ENCODE results near the gene MRPL21. TPM values are rescaled to one million over a fixed set of nuclear protein-coding genes. Genes with fewer than 3 reads are reported as not detected.
"Not testable (repeated sequence)": the region's sequence is repeated elsewhere in the genome, so short reads cannot be mapped to it uniquely, and the experiment has no call there.

Gene MRPL21
- total and polyA plus RNA-seq, 2 experiments from 2014 or later = 22.6 to 122 TPM

DNA sequence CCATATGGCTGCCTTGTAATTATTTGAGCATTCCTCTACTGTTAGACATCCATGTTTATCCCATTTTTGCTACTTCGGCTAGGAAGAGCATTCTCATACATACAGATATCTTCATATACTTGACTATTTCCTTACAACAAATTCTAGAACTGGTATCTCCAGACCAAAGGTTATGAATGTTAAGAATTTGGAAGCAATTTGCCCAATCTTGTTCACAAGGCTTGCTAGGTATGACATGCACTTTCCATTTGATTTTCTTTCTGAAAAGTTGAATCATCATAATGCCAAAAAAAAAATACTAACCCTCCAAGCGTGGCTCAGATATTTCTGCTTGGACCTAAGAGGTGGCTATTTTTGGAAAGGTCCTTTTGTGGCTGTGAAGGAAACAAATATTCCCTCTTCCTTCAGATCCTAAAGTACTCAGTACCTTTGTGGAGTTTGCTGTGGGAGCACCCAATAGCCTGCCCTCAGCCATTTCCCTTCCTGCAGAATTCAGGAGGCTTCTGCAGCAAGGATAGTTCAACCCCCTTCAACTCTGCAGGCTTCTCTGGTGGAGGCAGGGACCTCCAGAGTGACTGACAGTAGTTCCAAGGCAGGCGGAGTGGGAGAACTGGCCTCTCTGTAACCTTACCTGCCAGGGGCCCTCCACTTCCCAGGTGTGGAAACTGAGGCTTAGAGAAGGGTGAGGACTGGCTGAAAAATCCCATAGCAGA lies 39.9 kb downstream of the MRPL21 start:
- Histone ChIP-seq H2AFZ (no peak overlapping the region), H4K20me1 (ENCODE audit: insufficient read depth) (no peaks in the 10 kb centered on the region), H3K9me3 (ENCODE audit: low read depth) (no peaks in the 10 kb centered on the region), H3K27ac (no peak overlapping the region), H3K4me3 (no peak overlapping the region), H3K9ac (no peak overlapping the region), H3K36me3 (ENCODE audit: low read depth) (no peaks in the 10 kb centered on the region), H3K27me3 (replicated peaks; ENCODE audit: insufficient read depth) (no peaks in the 10 kb centered on the region), H3K4me2 (ENCODE audit: unreplicated experiment) (no peak overlapping the region), H3K79me2 (ENCODE audit: insufficient read depth) (no peaks in the 10 kb centered on the region), H3K9me2 (ENCODE audit: insufficient read depth) (no peaks in the 10 kb centered on the region), H3F3A (ENCODE audit: insufficient read depth) (0 out of 2 replicates have a peak, but pooled peaks cover 4% of the 10 kb centered on the region), H3K4me1 (ENCODE audit: insufficient read depth) (no peaks in the 10 kb centered on the region)
- 77 to 79% methylated on average over 3 of the region's 3 CpGs for WGBS, 2 experiments (ENCODE audit: low coverage in 1 of 2, low lambda C conversion rate in 2 of 2, missing lambda C conversion rate in 2 of 2)
- in situ Hi-C loops (cut with MboI) = no loop called here
- TF ChIP-seq EZH2 (IDR thresholded peaks at IDR 0.05; ENCODE audit: insufficient read depth, poor library complexity, severe bottlenecking) (no peak), EZH2phosphoT487 (IDR thresholded peaks at IDR 0.05; ENCODE audit: insufficient read depth, low read depth) (no peak)
- DNase-seq = no peak

- Histone ChIP-seq H4K20me1 (ENCODE audit: insufficient read depth) (no peaks in the 10 kb centered on the region), H3K27ac (no peak overlapping the region), H3F3A (ENCODE audit: insufficient read depth) (peaks cover 6% of the 10 kb centered on the region; the same call in 1 of the 2 replicates), H3K4me2 (ENCODE audit: unreplicated experiment) (no peak overlapping the region), H2AFZ (no peak overlapping the region), H3K9ac (no peak overlapping the region), H3K36me3 (ENCODE audit: low read depth) (no peaks in the 10 kb centered on the region), H3K9me2 (ENCODE audit: insufficient read depth) (no peaks in the 10 kb centered on the region), H3K4me3 (no peak overlapping the region), H3K4me1 (ENCODE audit: insufficient read depth) (no peaks in the 10 kb centered on the region), H3K9me3 (ENCODE audit: low read depth) (no peaks in the 10 kb centered on the region), H3K79me2 (ENCODE audit: insufficient read depth) (no peaks in the 10 kb centered on the region), H3K27me3 (replicated peaks; ENCODE audit: insufficient read depth) (no peaks in the 10 kb centered on the region)
- DNase-seq = no peak
- WGBS, 2 experiments (ENCODE audit: low coverage in 1 of 2, low lambda C conversion rate in 2 of 2, missing lambda C conversion rate in 2 of 2) = 75 to 89% methylated on average over 6 of the region's 6 CpGs
- TF ChIP-seq EZH2phosphoT487 (IDR thresholded peaks at IDR 0.05; ENCODE audit: insufficient read depth, low read depth) (no peak), EZH2 (IDR thresholded peaks at IDR 0.05; ENCODE audit: insufficient read depth, poor library complexity, severe bottlenecking) (no peak)
- in situ Hi-C loops (cut with MboI) = no loop called here
Measured at GRCh38 chr11:68862421-68862820, 41.2 kb downstream of the MRPL21 start.

DNA sequence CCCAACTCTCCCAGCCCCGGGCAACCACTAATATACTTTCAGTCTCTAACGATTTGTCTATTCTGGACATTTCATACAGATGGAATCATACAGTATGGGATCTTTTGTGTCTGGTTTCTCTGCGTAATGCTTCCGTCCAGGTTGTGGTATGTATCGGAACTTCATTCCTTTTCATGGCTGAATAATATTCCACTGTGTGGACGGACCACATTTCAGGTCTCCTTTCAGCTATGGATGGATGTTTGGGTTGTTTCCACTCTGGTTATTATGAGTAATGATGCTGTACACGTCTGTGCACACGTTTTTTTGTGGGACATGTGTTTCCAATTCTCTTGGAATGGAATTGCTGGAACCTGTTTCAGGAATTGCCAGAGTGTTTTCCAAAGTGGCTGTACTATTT lies 44.5 kb downstream of the MRPL21 start:
- no peak overlapping the region for H3K4me2 ChIP-seq (ENCODE audit: unreplicated experiment)
- H3K27me3 ChIP-seq (replicated peaks; ENCODE audit: insufficient read depth) = peaks cover 7% of the 10 kb centered on the region; the same call in 1 of the 2 replicates
- no peak overlapping the region for H2AFZ ChIP-seq
- H3K36me3 ChIP-seq (ENCODE audit: low read depth) = no peaks in the 10 kb centered on the region
- TF ChIP-seq EZH2 (IDR thresholded peaks at IDR 0.05; ENCODE audit: insufficient read depth, poor library complexity, severe bottlenecking) (no peak), EZH2phosphoT487 (IDR thresholded peaks at IDR 0.05; ENCODE audit: insufficient read depth, low read depth) (no peak)
- H3K27ac ChIP-seq = no peak overlapping the region
- H3F3A ChIP-seq (ENCODE audit: insufficient read depth) = peaks cover 17% of the 10 kb centered on the region; the same call in 1 of the 2 replicates
- H3K9me2 ChIP-seq (ENCODE audit: insufficient read depth) = no peaks in the 10 kb centered on the region
- H3K4me3 ChIP-seq = no peak overlapping the region
- no peaks in the 10 kb centered on the region for H3K79me2 ChIP-seq (ENCODE audit: insufficient read depth)
- 0 out of 2 replicates have a peak, but pooled peaks cover 6% of the 10 kb centered on the region for H3K4me1 ChIP-seq (ENCODE audit: insufficient read depth)
- in situ Hi-C loops (cut with MboI) = no loop called here
- no peaks in the 10 kb centered on the region for H3K9me3 ChIP-seq (ENCODE audit: low read depth)
- H3K9ac ChIP-seq = no peak overlapping the region
- no peaks in the 10 kb centered on the region for H4K20me1 ChIP-seq (ENCODE audit: insufficient read depth)
- WGBS, 2 experiments (ENCODE audit: low coverage in 1 of 2, low lambda C conversion rate in 2 of 2, missing lambda C conversion rate in 2 of 2) = 69% methylated on average over 8 of the region's 8 CpGs
- no peak for DNase-seq

DNA sequence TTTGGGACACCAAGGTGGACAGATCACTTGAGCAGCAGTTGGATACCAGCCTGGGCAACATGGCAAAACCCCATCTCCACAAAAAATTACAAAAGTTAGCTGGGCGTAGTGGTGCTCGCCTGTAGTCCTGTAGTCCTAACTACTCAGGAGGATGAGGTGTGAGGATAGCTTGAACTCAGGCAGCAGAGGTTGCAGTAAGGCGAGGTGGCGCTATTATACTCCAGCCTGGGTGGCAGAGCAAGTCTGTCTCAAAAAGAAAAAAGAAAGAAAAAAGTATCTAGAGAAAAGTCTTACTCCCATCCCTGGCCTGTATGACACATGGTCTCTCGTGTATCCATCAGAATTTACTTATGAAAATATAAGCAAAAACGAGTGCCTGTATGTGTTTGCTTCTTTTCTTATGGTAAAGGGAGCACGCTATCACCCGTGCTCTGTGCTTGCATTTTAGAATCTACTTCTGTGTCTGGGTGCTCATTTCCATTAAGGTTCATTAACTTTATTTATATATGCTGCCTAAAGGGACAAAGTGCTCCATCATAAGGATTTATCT lies 46.5 kb downstream of the MRPL21 start:
- no peak for DNase-seq
- in situ Hi-C loops (cut with MboI) = no loop called here
- no peaks in the 10 kb centered on the region for H3K36me3 ChIP-seq (ENCODE audit: low read depth)
- no peak overlapping the region for H3K4me3 ChIP-seq
- 0 out of 2 replicates have a peak, but pooled peaks cover 6% of the 10 kb centered on the region for H3K4me1 ChIP-seq (ENCODE audit: insufficient read depth)
- H3K9me3 ChIP-seq (ENCODE audit: low read depth) = no peaks in the 10 kb centered on the region
- no peak overlapping the region for H3K4me2 ChIP-seq (ENCODE audit: unreplicated experiment)
- peaks cover 17% of the 10 kb centered on the region; the same call in 1 of the 2 replicates for H3F3A ChIP-seq (ENCODE audit: insufficient read depth)
- no peaks in the 10 kb centered on the region for H3K79me2 ChIP-seq (ENCODE audit: insufficient read depth)
- TF ChIP-seq EZH2phosphoT487 (IDR thresholded peaks at IDR 0.05; ENCODE audit: insufficient read depth, low read depth) = no peak
- TF ChIP-seq EZH2 (IDR thresholded peaks at IDR 0.05; ENCODE audit: insufficient read depth, poor library complexity, severe bottlenecking) = no peak
- H3K9me2 ChIP-seq (ENCODE audit: insufficient read depth) = no peaks in the 10 kb centered on the region
- 90 to 92% methylated on average over 8 of the region's 8 CpGs for WGBS, 2 experiments (ENCODE audit: low coverage in 1 of 2, low lambda C conversion rate in 2 of 2, missing lambda C conversion rate in 2 of 2)
- no peak overlapping the region for H3K9ac ChIP-seq
- H3K27ac ChIP-seq = no peak overlapping the region
- H3K27me3 ChIP-seq (replicated peaks; ENCODE audit: insufficient read depth) = peaks cover 14% of the 10 kb centered on the region; the same call in 1 of the 2 replicates
- no peak overlapping the region for H2AFZ ChIP-seq
- H4K20me1 ChIP-seq (ENCODE audit: insufficient read depth) = no peaks in the 10 kb centered on the region

DNA sequence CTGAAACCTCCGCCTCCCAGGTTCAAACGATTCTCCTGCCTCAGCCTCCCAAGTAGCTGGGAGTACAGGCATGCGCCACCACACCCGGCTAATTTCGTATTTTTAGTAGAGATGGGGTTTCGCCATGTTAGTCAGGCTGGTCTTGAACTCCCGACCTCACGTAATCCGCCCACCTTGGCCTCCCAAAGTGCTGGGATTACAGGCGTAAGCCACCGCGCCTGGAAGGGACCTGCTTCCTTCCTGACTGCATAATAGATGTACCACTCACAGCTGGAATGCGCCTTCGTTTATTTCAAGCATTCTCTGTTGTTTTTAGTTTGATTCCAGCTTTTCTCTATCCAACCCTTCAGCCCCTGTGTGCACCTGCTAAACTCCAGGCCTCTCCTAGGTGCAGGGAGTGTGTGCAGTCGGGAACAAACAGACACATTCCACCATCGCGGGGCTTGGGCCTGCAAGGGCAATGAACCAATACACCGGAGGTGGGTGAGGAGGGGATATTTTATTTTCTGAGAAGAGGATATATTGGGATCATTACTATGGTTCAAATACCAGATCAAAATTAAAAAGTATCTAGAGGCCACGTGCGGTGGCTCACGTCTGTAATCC lies 47.1 kb downstream of the MRPL21 start:
- H4K20me1 ChIP-seq (ENCODE audit: insufficient read depth); H3K79me2 ChIP-seq (ENCODE audit: insufficient read depth); H3K9me2 ChIP-seq (ENCODE audit: insufficient read depth); H3K9me3 ChIP-seq (ENCODE audit: low read depth); H3K4me2 ChIP-seq (ENCODE audit: unreplicated experiment); H3K9ac ChIP-seq; DNase-seq; H2AFZ ChIP-seq; in situ Hi-C loops (cut with MboI); H3K36me3 ChIP-seq (ENCODE audit: low read depth); H3K27ac ChIP-seq; H3K4me1 ChIP-seq (ENCODE audit: insufficient read depth); H3K4me3 ChIP-seq: not testable (repeated sequence)
- 91 to 92% methylated on average over 21 of the region's 21 CpGs for WGBS, 2 experiments (ENCODE audit: low coverage in 1 of 2, low lambda C conversion rate in 2 of 2, missing lambda C conversion rate in 2 of 2)
- H3F3A ChIP-seq (ENCODE audit: insufficient read depth) = peaks cover 17% of the 10 kb centered on the region; the same call in 1 of the 2 replicates
- peaks cover 14% of the 10 kb centered on the region; the same call in 1 of the 2 replicates for H3K27me3 ChIP-seq (replicated peaks; ENCODE audit: insufficient read depth)

Measured in GM23248 (cell line).